ENCODE results near the gene IQGAP2.

IQGAP2 gene

GRCh38 chr5:76606701-76607100 lies 203.6 kb downstream of the IQGAP2 start:
- no peak for DNase-seq (ENCODE audit: low spot score)

GRCh38 chr5:76607353-76607871 lies 204.3 kb downstream of the IQGAP2 start:
- no peak for DNase-seq (ENCODE audit: low spot score)

GRCh38 chr5:76608833-76609232 lies 205.7 kb downstream of the IQGAP2 start:
- DNase-seq (ENCODE audit: low spot score), result no peak

GRCh38 chr5:76610196-76610595 lies 207.1 kb downstream of the IQGAP2 start:
- no peak for DNase-seq (ENCODE audit: low spot score)

- DNase-seq (ENCODE audit: low spot score), result no peak
Observed at GRCh38 chr5:76612942-76613341, 209.9 kb downstream of the IQGAP2 start.

GRCh38 chr5:76615759-76616158 lies 212.7 kb downstream of the IQGAP2 start:
- no peak for DNase-seq (ENCODE audit: low spot score)

GRCh38 chr5:76616206-76616605 lies 213.1 kb downstream of the IQGAP2 start:
- DNase-seq (ENCODE audit: low spot score), result no peak

- no peak for DNase-seq (ENCODE audit: low spot score)
Observed at GRCh38 chr5:76617229-76617628, 214.1 kb downstream of the IQGAP2 start.

- no peak for DNase-seq (ENCODE audit: low spot score)
Observed at GRCh38 chr5:76617675-76618074, 214.6 kb downstream of the IQGAP2 start.

GRCh38 chr5:76620166-76620565 lies 217.1 kb downstream of the IQGAP2 start:
- DNase-seq (ENCODE audit: low spot score), result no peak

GRCh38 chr5:76622076-76622475 lies 219.0 kb downstream of the IQGAP2 start:
- no peak for DNase-seq (ENCODE audit: low spot score)

- no peak for DNase-seq (ENCODE audit: low spot score)
Observed at GRCh38 chr5:76622973-76623596, 220.0 kb downstream of the IQGAP2 start, which contains the start of gene F2RL2. Gene F2RL2 (minus strand): TSS chr5:76623403. CDS start chr5:76623230, 173 bp downstream.

- DNase-seq (ENCODE audit: low spot score), result no peak
Observed at GRCh38 chr5:76625087-76625815, 222.2 kb downstream of the IQGAP2 start.

GRCh38 chr5:76626738-76627137 lies 223.7 kb downstream of the IQGAP2 start:
- no peak for DNase-seq (ENCODE audit: low spot score)

- no peak for DNase-seq (ENCODE audit: low spot score)
Observed at GRCh38 chr5:76634661-76635060, 231.6 kb downstream of the IQGAP2 start.

- no peak for DNase-seq (ENCODE audit: low spot score)
Observed at GRCh38 chr5:76637490-76637889, 234.4 kb downstream of the IQGAP2 start.

GRCh38 chr5:76638479-76638878 lies 235.4 kb downstream of the IQGAP2 start:
- no peak for DNase-seq (ENCODE audit: low spot score)

- DNase-seq (ENCODE audit: low spot score), result peak; percentile 51
Observed at GRCh38 chr5:76641514-76642120, 238.5 kb downstream of the IQGAP2 start.

GRCh38 chr5:76642390-76643040 lies 239.4 kb downstream of the IQGAP2 start:
- DNase-seq (ENCODE audit: low spot score), result no peak

GRCh38 chr5:76643371-76643770 lies 240.3 kb downstream of the IQGAP2 start:
- no peak for DNase-seq (ENCODE audit: low spot score)

- no peak for DNase-seq (ENCODE audit: low spot score)
Observed at GRCh38 chr5:76649140-76649539, 246.1 kb downstream of the IQGAP2 start.

GRCh38 chr5:76652809-76653414 lies 249.8 kb downstream of the IQGAP2 start:
- DNase-seq (ENCODE audit: low spot score), result no peak
